ENCODE data around the gene ANKMY1.

DNA sequence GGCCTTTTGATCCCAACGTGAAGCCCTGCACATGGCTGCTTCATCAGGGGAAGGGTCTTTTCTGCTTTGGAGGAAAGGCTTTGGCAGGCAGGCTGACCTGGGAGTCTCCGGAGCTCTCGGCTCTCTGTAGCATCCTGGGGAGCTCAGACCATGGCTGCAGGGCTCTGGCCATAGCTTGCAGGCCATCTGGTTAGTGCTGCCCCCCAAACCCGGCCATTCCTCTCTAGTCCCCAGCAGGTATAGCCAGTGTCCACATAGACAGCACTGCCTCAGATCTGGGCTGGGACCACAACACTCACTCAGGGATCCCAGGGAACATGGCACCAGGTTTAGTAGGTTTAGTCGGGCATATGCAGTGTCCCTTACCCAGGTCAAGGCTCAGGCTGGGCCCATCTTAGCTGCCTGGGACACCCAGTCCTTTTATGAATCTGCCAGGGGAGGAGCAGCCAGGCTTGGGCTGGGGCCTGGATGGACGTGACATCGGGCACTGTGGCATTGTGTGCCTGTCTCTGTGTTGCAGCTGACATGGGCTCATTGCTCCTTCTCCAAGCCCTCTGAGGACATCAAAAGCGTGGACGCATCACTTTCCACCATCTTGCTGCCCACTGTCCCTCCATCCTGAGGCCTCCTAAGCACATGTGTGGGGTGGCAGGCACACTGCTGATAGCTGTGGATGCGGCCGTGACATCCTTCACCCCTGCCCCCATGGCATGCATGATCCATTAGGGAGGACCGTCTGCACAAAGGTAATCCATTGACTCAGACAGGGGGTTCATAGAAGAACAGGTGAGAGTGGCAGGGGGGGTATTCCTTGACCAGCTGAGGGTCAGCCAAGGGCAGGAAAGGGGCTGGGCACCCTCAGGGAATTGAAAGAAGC, 48.3 kb upstream of the ANKMY1 start:
- TF ChIP-seq, protein P1, sequence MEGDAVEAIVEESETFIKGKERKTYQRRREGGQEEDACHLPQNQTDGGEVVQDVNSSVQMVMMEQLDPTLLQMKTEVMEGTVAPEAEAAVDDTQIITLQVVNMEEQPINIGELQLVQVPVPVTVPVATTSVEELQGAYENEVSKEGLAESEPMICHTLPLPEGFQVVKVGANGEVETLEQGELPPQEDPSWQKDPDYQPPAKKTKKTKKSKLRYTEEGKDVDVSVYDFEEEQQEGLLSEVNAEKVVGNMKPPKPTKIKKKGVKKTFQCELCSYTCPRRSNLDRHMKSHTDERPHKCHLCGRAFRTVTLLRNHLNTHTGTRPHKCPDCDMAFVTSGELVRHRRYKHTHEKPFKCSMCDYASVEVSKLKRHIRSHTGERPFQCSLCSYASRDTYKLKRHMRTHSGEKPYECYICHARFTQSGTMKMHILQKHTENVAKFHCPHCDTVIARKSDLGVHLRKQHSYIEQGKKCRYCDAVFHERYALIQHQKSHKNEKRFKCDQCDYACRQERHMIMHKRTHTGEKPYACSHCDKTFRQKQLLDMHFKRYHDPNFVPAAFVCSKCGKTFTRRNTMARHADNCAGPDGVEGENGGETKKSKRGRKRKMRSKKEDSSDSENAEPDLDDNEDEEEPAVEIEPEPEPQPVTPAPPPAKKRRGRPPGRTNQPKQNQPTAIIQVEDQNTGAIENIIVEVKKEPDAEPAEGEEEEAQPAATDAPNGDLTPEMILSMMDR (IDR thresholded peaks at IDR 0.05) = no peak
- TF ChIP-seq POLR2A (IDR thresholded peaks at IDR 0.05) = no peak
